Kidney glomerular epithelial cell (primary cell): ENCODE data around the gene SCAMP5.

Source experiments
- DNase-seq: peaks from one replicate; lab custom pipeline; 2025; lab: John Stamatoyannopoulos, UW

The SCAMP5 gene

DNA sequence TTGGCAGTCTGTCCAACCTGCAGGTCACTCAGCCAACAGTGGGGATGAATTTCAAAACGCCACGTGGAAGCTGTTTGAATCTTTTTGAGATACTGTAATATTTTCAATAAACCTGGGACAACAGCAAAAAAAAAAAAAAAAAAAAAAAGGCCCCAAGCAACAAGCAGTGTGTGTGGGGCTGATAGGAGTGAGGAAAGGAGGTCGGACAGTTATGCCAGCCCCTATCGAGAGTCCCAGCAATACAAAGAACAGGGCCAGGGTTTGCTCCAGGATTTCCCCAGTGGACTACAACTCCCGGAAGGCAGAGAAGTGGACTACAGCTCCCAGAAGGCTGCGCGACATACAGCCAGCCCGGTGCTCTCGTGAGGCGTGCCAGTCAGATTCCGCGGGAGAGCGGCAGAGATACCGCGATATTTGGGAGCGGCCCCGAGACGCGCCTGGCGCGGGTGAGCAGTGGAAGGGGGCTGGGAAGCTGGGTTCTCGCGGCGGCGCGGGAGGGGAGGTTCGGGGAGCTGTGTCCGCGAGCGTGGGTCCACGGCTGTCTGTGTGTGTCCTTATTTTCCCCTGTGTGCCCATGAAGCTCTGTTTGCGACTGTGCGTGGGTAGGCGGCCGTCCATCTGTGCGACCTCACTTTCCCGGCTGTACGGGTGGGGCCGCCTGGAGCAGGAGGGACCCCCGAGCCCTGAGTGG lies 28.0 kb downstream of the SCAMP5 start, which contains the start of gene PPCDC:
TSS of gene PPCDC (plus strand) at position 410 of the 691 bp plus-strand sequence. CDS start 4,729 bp downstream, outside the sequence.
- DNase-seq = peak; percentile 94

- no peak for DNase-seq
Observed at GRCh38 chr15:75023872-75024636, 28.7 kb downstream of the SCAMP5 start.

- DNase-seq = no peak
Observed at GRCh38 chr15:75025107-75025506, 29.7 kb downstream of the SCAMP5 start.

GRCh38 chr15:75025548-75026260 lies 30.3 kb downstream of the SCAMP5 start:
- DNase-seq = no peak

DNA sequence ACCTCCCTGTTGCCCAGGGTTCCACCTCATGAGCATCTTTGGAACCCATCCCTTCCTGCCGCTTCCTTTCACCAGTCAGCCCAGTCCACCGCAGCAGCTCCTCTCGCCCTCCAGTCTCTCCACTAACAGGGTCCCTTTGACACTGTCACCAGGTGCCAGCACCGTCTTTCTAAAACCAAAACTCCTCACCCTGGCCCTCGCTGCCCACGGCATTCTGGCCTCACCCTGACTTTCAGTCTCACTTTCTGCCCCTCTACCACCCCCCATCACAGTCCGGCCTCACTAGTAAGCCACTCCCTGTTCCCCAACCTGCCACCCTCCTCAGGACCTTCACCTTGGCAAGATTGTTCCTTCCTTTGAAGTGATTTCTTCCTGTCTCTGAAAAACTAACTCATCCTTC lies 32.2 kb downstream of the SCAMP5 start:
- DNase-seq = no peak

GRCh38 chr15:75028991-75029377 lies 33.6 kb downstream of the SCAMP5 start:
- no peak for DNase-seq

GRCh38 chr15:75029378-75030022 lies 34.1 kb downstream of the SCAMP5 start:
- peak; percentile 57 for DNase-seq

DNA sequence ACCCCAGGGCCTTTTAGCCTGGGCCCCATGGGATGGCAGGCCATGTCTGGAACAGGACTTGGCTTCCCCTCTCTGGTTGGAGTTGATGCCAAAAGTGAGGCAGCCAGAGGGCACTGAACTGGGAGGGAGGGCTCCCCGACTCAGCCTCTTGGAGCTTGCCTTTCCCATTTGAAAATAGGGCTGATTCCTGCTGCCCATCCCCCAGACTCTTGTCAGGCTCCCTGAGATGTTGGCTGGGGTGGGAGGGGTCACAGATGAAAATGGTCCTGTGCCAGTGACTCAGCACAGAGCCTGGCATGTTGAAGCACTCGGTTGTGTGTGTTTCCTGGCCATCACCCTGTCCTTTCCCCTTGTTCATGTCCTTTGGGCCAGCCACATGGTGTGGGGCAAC lies 34.7 kb downstream of the SCAMP5 start:
- no peak for DNase-seq

DNA sequence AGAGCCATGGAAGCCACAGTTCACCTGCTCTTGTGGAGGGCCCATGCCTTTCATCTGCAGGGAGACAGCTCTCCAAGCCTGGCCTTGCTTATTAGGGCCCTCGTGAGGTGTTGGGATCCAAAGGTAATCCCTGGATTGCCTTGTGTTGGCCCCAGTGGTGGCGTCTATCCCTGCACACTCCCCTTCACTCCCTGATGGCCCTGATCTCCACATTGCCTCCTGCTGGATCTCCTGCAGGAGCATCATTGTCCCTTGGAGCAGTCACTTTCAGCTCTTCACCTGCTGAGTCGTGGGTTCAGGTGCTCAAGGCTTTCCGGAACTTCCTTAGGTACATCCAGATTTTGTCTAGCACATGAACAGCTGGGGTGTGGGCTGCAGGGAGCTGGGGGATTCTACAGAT lies 35.1 kb downstream of the SCAMP5 start:
- no peak for DNase-seq

DNA sequence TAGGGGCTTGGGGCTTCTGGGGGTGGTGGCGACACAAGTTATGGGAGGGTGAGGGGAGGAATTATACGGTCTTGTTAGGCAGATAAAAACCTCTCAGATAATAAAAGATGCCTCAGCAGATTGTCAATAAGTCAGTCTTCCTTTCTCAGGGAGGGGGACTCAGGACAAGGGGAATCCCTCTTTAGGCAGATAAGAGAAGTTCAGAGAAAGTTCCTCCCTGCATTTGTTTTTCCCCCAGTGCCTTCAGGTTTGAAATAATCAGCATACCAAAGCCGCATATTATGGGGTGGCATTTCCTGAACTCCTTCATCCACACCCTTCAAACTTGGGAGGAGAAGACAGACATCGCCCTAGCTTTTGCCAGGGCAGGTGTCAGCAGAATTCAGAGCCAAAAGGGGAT lies 36.5 kb downstream of the SCAMP5 start:
- peak; percentile 7 for DNase-seq

- DNase-seq = no peak
Observed at GRCh38 chr15:75032395-75032794, 37.0 kb downstream of the SCAMP5 start.

- no peak for DNase-seq
Observed at GRCh38 chr15:75033809-75034208, 38.4 kb downstream of the SCAMP5 start.

DNA sequence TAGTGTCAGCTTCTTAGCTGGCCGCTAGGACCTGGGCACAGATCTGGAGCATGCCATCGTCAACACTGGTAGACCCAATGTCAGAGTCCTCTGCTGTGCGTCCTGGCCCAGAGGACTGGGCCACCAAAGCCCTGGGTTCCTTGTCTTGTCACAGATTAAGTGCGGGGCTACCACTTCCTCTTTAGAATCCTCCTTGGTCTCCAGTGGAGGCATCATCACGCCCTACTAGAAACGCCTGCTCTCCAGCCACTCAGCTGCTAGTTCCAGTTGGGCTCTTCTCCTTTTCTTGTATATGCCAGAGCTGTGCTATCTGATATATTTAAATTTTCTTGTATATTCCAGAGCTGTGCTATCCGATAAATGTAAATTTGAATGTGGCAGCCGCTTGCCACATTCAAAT lies 39.3 kb downstream of the SCAMP5 start:
- DNase-seq = no peak

GRCh38 chr15:75036212-75036616 lies 40.9 kb downstream of the SCAMP5 start:
- no peak for DNase-seq

- DNase-seq = no peak
Observed at GRCh38 chr15:75037685-75038084, 42.3 kb downstream of the SCAMP5 start.

DNA sequence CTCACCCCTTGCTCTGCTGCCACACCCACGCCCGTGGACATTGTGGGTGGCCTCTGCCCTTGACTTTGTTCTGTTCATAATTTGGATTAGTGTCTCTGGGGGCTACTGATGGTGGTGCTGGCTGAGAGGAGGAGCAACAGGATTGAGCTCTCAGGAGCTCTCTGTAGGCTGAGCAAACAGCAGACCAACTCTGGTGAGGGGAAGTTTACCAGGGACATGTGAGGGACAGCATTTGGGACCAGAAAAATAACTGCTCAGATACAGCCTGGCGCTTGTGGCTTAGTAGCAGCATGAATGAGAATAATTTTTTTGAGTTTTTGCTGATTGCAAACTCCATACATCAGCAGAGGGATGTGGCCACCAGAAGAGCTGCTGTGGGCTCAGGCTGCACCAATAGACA lies 42.9 kb downstream of the SCAMP5 start:
- no peak for DNase-seq

GRCh38 chr15:75042730-75043508 lies 47.6 kb downstream of the SCAMP5 start:
- DNase-seq = no peak

DNA sequence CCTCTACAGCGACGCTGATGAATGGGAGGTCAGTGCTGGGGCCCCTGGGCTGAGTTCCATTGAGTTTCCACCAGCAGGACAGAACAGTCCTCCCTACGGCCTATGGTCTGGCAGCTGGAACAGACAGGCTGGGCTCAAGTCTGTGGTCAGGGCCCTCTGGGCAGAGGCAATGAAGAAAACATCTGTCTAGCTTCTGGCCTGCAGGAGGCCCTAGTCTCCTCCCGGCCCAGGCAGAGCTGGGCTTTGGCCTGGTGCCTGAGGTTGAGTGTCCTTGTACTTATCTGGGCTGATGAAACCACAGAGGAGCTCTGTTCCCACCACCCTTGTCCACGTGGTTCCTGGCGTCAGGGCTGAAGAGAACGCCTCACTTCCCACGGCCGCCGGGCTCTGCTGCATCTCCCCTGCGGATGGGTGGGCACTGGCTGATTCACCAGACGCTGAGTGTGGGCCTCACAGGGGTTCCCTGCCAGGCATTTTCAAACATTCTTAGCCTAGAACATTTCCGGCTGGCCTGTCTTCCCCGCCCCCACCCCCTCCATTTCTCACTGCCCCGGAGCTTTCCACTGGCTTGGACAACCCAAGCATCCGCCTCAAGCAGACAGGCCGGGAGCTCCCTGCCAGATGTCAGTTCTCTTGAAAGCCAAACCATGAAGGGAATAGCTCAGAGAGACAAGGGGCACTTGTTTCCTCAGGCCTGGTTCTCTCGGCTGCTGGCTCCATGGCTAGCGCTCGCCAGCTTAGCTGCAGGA lies 48.3 kb downstream of the SCAMP5 start:
- peak; percentile 80 for DNase-seq

DNA sequence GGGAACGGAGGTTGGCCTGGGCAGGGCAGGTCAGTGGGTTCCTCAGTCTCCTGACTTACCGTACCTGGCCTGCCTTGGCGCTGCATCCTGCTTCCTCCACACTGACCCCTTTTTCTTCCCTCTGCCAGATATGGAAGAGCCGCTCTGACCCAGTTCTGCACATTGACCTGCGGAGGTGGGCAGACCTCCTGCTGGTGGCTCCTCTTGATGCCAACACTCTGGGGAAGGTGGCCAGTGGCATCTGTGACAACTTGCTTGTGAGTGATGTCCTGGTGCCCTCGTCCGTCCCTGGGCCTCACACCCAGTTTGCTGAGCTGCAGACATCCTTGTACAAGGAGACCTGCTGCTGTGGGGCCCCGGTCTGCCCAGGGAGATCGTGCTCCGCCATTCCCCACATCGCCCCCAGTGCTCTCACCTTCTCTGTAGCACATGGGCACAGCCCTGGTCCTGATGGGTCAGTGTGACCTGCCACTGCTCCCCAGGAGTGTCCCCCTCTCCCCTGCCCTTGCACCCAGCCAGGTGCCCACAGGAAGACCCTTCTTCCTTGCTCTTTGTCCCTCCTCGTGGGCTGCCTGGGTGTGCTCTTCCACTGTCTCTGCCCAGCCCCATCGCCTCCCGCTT lies 49.0 kb downstream of the SCAMP5 start:
- no peak for DNase-seq

GRCh38 chr15:75045332-75046015 lies 50.1 kb downstream of the SCAMP5 start:
- DNase-seq = no peak
